Renal cortical epithelial cell (primary cell): ENCODE measurements around the gene ZYG11B. TPM values are rescaled to one million over a fixed set of nuclear protein-coding genes. Genes with fewer than 3 reads are reported as not detected.
"Not testable (repeated sequence)": the region's sequence is repeated elsewhere in the genome, so short reads cannot be mapped to it uniquely, and the experiment has no call there.

ENCODE experiments used
- DNase-seq: peaks from one replicate; pipeline ENCODE4 v3.0.0-alpha.2; 2011; ENCODE audit warnings: low read depth
- total RNA-seq: library from RNA; depleted of rRNA; stranded (reverse); fragments of >200 nt; gene quantifications from 2 replicates; pipeline ENCODE4 v1.2.3, GENCODE V29; 2014

Gene ZYG11B
- total RNA-seq, 1 donor from 2014 or later, result 43.8 TPM

- DNase-seq, result no peak
Measured at GRCh38 chr1:52852854-52853253, 126.6 kb downstream of the ZYG11B start.

DNA sequence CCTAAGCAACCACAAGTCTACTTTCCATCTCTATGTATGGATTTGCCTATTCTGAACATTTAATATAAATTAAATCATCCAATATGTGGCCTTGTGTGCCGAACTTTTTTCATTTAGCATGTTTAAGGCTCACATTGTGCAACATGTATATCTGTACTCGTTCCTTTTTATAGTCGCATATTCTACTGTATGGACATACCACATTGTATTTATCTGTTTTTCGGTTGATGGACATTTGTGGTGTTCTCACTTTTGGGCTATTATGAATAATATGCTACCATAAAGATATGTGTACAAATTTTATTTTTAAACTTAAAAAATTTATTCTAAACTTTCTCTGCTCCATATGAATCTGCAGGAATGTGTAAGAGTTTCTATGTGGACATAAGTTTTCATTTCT, 129.3 kb downstream of the ZYG11B start:
- DNase-seq, result no peak

- no peak for DNase-seq
Measured at GRCh38 chr1:52856026-52856425, 129.8 kb downstream of the ZYG11B start.

GRCh38 chr1:52857443-52857842, 131.2 kb downstream of the ZYG11B start:
- no peak for DNase-seq

DNA sequence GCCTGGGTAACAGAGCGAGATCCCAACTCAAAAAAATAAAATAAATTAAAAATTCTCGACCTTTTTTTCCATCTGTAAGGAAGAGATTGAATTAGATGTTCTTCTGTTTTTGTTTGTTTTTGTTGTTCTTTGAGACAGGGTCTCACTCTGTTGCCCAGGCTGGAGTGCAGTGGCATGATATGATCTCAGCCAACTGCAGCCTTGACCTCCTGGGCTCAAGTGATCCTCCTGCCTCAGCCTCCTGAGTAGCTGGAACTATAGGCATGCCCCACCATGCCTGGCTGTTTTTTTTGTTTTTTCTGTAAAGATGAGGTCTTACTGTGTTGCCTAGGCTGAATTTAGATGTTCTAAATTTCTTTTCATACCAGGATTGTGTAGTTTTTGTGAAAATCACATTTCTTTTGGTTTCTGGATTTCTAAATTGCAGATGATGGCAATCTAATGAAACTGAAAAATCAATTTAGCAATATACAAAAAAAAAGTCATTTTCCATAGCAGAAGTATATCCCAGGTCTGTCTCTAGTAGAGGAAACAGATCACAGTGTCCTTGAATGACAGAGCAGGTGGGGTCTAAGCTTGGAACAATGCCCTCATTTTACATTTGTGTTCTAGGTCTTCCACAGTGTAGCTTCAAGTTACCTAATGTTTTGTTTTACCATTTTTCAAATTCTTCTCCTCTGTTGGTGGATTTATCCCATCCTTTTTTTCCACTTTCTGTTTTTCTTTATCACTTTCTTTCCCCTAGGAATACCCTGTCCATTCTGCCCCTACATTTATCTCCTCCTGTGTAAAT, 136.6 kb downstream of the ZYG11B start:
- no peak for DNase-seq

- DNase-seq, result no peak
Measured at GRCh38 chr1:52867087-52867863, 141.0 kb downstream of the ZYG11B start.

GRCh38 chr1:52869727-52870126, 143.5 kb downstream of the ZYG11B start:
- not testable (repeated sequence) for DNase-seq

DNA sequence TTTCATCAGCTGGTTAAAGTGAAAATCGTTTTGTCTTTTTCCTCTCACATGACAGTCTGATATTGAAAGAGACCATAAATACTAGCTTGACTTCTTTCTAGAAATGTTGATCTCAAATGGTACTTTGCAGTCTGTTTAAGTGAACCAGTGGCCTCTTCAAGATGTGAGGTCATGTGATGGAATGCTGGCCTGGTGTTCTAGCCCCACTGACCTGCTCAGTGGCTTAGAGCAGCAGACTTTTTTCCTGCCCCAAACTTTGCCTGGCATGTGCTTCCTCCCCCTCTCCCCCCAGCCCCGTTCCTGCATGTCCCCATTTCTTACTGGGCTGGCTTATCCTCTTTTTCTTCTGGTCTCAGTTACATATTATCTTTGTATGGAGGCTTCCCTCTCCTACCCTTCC, 150.6 kb downstream of the ZYG11B start:
- no peak for DNase-seq

Other genes with a start within 250 kb of the ZYG11B start
- 15.1 and 52.5 TPM in 2 replicates for gene TUT4, start 173.4 kb upstream of the ZYG11B start, total RNA-seq
- 23.7 and 26.9 TPM in 2 replicates for gene GPX7, start 124.1 kb upstream of the ZYG11B start, total RNA-seq
- gene SHISAL2A, start 93.3 kb upstream of the ZYG11B start, total RNA-seq, result not detected in 2 replicates
- 20.5 and 20.9 TPM in 2 replicates for gene COA7, start 28.1 kb upstream of the ZYG11B start, total RNA-seq
- 0.75 and 4.5 TPM in 2 replicates for gene ZYG11A, start 116.3 kb downstream of the ZYG11B start, total RNA-seq
- gene ECHDC2, start 195.3 kb downstream of the ZYG11B start, total RNA-seq, result 21.9 and 45.2 TPM in 2 replicates
- 206 and 223 TPM in 2 replicates for gene SCP2, start 200.8 kb downstream of the ZYG11B start, total RNA-seq